ENCODE measurements around the gene MDP1.

The MDP1 gene

DNA sequence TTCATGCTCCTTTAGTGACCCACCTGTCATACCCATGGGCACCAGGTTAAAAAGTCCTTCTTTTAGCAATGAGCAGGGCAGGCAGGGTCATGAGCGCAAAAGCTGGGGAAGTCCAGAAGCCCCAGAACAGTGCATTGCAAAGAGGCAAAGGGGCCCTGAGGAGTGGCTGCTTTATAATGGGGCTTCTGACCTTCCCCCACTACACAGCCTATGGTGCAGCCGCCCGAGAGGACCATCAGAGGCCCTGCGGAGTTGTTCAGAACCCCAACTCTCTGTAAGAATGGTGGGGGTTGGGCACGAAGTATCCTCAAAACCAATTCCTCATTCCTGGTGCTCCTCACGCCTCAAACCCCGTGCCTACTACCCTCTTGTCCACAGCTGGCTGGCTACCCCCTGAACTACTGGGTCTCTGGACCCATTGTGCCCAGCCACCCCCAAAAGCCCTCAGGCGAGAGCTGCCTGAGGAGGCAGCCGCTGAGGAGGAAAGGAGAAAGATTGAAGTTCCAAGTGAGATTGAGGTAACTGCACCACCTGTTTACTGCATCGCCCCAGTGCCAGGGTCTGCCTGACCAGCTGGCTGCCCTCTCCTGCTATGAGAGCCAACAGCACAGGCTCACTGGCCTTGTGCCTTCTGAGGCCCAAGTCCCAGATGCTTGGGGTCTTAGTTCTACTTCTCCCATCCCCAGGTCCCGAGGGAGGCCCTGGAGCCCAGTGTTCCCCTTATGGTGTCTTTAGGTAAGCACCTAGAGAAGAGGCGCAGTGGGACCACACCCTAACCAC lies 37.3 kb downstream of the MDP1 start:
- DNase-seq = no peak

DNA sequence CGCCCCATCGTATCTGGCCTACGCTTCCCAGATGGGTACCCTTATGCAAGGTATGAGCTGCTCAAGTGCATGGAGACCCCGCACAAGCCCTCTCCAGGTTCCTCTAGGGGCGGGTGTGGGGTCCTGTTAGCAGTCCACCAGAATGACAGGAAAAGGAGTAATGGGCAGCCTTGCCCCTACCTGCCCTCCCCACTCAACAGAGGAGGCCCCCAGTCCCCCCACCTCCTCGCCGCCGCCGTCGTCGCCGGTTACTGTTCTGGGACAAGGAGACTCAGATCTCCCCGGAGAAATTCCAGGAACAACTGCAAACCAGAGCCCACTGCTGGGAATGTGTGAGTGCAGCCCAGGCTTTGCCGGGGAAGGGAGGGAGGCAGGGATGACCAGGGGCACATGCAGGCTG lies 38.0 kb downstream of the MDP1 start:
- DNase-seq = no peak

DNA sequence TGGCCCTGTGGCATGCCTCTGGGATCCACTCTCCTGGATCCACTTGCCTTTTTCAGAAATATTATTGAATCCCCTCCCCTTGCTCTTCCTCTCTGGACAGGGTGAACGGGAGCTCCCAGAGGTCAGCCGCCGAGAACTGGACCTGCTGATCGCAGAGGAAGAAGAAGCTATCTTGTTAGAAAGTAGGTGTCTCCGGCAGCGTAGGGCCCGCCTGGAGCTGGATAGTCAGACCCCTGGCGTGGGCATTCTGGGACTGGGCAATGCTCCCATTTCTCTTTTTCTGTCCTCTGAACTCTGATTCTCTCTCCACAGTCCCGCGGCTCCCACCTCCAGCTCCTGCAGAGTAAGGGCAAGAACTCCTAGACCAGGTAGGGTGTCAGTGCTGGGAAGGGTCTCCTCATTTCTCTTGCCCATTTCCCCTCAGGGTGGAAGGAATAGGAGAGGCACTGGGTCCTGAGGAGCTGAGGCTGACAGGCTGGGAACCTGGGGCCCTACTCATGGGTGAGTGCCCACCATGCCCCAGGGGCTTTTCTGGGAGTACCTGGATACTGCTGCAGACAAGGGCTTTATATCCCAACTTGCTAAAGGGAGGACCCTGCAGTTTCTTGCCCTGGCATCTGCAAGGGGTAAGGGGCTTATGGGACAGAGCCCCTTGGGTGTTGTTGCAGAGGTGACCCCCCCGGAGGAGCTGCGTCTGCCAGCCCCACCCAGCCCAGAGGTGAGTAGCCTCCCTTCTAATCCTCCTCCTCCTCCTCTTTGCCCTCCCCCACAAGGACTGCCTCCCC lies 38.6 kb downstream of the MDP1 start:
- DNase-seq = no peak

DNA sequence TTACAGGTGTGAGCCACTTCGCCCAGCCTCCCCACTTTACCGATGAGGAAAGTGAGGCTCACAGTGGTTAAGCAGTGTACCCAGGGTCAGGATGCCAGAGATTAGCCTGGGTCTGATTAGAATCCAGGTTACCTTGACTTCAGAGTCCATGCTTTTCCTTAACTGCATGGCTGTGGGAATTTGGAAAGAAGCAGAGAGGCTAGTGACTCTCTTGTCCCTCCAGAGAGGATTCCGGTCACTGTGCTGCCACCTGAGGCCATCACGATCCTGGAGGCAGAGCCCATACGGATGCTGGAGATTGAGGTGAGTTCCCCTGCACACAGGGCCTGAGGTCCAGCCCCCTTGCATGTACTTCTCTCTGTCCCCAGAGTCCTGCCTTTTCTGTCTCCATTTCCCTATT lies 39.3 kb downstream of the MDP1 start:
- DNase-seq = no peak

DNA sequence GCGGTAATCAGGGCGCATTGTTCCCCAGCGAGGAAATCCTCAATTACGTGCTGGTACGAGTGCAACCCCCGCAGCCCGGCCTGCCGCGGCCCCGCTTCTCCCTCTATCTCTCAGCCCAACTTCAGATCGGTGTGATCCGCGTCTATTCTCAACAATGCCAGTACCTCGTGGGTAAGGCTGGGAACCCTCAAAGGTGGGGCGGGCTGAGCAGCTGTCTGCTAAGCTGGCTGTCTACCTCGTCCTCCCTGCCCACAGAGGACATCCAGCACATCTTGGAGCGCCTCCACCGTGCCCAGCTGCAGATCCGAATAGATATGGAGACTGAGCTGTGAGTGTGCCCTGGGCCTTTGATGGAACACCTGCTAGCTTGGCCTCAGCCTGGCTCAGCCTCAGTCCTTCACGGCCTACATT lies 43.0 kb downstream of the MDP1 start:
- DNase-seq = no peak

DNA sequence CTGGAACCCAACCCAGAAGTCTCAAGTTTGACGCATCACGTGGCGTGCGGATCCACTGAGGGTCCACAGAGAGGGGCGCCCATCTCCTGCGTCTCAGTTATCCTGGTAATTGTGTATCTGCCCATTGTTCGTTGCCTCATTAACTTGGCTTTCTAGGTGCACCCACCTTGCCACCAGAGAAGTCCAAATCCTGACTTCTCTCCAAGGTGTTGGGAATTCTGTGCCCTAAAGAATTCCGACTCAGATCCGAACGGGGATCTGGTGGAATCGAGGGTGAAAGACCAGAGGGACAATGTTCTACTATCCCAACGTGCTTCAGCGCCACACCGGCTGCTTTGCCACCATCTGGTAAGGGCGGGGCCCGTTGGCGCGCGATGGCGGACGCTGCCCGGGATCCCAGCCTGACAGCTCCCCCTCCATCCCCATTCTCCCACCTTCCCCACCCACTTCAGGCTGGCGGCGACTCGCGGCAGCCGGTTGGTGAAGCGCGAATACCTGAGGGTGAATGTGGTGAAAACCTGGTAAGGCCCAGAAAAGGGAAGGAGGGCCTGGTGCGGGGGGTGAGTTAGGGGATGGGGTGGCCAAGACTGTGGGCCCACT lies 43.5 kb downstream of the MDP1 start:
- no peak for DNase-seq

DNA sequence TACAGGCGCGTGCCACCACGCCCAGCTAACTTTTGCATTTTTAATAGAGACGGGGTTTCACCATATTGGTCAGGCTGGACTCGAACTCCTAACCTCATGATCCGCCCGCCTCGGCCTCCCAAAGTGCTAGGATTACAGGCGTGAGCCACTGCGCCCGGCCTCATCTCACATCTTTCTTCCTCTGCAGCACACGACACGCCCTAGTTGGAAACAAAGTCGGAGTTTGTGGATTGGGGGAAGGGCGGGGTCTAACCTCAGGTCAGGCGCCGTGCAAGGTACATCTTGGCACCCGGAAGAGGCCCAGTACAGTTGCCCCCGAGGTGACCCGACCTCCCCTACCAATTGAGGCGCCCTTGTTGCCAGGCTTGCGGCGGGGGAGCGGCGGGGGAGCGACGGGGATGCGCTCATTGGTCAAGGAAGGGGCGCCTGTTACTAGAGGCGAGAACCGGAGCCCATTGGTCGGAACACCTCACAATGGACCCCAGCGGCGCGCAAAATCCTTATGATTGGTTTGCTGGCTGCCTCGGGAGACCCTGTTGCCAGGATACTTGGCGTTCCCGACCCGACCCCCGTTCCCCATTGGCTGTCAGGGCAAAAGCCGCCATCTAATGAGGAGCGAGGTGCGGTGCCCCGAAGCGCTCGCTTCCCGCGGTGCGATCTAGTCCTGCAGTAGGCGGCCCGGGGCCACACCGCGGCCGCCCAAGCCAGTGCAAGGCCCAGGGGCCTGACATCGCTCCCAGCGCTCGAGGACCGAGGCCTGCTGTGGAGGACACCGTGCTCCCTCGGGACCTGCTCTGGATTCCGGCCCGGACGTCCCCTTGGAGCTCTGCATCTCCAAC lies 44.2 kb downstream of the MDP1 start, which contains the start of gene REC8:
Gene REC8, plus strand, starts transcription at position 659 of the 839 bp plus-strand sequence. CDS start 473 bp downstream, outside the sequence.
- DNase-seq = peak in 2 of 3 donors; percentile 20 to 36

DNA sequence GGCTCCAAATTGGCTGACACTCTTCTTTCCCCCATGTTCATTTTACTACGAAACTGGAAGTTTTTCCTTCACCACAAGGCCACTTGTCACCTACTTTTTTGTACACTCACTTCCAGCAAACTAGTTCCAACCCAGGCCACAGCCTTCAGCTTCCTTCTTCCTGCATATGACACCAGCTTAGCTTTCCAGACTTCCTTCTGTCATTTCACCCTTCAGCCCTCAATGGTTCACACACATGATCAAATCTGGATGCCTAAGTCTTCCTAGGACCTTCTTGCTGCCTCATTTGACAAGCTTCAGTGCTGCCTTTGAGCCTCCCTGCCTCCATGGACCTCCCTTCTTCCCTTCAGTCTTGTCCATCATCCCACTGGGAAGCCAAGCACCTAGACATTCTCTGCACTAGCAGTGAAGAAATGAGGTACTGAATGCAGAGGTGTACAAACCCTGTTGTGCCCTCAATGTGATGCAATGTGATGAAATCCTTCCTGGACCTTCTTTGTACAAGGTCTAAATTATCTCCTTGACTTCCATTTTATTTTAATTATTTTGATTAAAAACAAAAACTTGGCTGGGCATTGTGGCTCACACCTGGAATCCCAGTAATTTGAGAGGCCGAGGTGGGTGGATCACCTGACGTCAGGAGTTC lies 48.3 kb downstream of the MDP1 start:
- DNase-seq = peak; percentile 59 to 74 (median 72)

DNA sequence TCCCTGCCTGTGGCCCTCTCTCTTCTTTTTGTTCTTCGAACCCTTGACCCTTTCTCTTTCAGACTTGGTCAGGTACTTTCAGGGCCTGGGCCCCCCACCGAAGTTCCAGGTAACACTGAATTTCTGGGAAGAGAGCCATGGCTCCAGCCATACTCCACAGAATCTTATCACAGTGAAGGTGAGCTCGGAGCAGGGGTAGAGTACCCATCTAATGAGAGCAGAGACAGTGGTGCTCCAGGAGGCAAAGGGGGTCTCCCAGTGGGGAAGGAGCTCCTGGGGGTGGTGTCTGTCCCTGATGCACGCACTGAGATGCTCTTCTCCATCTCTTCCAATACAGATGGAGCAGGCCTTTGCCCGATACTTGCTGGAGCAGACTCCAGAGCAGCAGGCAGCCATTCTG lies 50.1 kb downstream of the MDP1 start:
- no peak for DNase-seq

DNA sequence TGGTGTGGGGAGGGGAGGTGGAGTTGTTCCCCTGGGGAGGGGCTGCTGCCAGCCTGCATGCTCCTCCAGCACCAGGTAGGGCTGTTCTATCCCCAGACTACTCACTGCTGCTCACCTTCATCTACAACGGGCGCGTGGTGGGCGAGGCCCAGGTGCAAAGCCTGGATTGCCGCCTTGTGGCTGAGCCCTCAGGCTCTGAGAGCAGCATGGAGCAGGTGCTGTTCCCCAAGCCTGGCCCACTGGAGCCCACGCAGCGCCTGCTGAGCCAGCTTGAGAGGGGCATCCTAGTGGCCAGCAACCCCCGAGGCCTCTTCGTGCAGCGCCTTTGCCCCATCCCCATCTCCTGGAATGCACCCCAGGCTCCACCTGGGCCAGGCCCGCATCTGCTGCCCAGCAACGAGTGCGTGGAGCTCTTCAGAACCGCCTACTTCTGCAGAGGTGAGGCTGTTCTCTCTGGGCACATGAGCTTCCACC lies 51.3 kb downstream of the MDP1 start:
- no peak for DNase-seq
